ENCODE results near the gene CDCA3.

DNA sequence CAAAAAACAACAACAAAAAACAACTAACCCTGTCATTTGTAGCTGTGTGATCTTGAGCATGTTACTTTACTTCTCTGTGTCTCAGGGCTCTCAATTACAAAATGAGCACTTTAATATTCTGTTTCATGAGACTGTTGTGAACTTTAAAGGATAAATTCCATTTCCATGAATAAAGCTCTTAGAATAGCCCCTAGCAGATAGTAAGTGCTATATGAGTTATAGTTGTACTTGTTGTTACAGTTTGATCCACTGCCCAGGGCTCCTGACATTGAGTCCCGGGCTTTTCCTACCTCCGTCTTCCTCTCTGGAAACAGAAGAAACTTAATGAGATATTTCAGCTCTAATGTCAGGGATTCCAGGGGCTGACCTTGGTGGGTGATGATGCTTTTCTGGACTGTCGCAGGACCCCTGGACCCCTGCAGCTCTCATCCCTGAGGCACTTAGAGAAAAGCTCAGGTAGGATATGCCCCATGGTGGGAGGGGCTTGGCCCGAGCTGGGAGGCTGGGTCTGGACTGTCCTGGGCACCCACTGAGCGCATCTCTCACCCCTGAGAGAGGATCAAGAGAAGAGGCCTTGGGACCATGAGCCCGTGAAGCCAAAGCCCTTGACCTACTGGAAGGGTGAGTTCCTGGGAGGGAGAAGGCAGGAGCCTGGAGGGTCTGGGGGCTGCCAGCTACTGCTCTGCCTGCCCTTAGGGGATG lies 17.7 kb downstream of the CDCA3 start:
- TF ChIP-seq, protein P1, sequence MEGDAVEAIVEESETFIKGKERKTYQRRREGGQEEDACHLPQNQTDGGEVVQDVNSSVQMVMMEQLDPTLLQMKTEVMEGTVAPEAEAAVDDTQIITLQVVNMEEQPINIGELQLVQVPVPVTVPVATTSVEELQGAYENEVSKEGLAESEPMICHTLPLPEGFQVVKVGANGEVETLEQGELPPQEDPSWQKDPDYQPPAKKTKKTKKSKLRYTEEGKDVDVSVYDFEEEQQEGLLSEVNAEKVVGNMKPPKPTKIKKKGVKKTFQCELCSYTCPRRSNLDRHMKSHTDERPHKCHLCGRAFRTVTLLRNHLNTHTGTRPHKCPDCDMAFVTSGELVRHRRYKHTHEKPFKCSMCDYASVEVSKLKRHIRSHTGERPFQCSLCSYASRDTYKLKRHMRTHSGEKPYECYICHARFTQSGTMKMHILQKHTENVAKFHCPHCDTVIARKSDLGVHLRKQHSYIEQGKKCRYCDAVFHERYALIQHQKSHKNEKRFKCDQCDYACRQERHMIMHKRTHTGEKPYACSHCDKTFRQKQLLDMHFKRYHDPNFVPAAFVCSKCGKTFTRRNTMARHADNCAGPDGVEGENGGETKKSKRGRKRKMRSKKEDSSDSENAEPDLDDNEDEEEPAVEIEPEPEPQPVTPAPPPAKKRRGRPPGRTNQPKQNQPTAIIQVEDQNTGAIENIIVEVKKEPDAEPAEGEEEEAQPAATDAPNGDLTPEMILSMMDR (IDR thresholded peaks at IDR 0.05): no peak
- no peak for TF ChIP-seq EP300 (IDR thresholded peaks at IDR 0.05)
- no peak for TF ChIP-seq POLR2AphosphoS5 (IDR thresholded peaks at IDR 0.05)
- TF ChIP-seq POLR2A (IDR thresholded peaks at IDR 0.05): no peak

Data from gastroesophageal sphincter (tissue), 3 donors.